ENCODE measurements around the gene SERPINB1. TPM values are rescaled to one million over a fixed set of nuclear protein-coding genes. Genes with fewer than 3 reads are reported as not detected.

SERPINB1 gene
- total RNA-seq, 2 experiments from 2014 or later = 1.2 to 3.5 TPM

DNA sequence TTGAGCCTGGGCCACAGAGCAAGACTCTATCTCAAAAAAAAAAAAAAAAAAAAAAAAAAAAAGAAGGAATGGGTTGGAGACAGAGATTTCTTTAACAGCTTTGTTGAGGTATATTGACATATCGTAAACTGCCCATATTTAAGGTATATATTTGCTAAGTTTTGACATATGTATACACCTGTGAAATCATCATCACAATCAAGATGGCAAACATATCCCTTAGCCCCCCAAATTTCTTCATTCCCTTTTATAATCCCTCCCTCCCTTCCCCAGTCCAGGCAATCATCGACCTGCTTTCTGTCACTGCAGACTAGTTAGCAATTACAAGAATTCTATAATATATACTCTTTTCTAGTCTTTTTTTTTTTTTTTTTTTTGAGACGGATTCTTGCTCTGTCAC lies 29.0 kb downstream of the SERPINB1 start:
- Histone ChIP-seq H3K9me2 (ENCODE audit: insufficient read depth, low read length) (no peaks in the 10 kb centered on the region), H2AFZ (ENCODE audit: low read length) (no peak overlapping the region), H3K27ac (ENCODE audit: low read depth, low read length, poor library complexity, severe bottlenecking) (no peak overlapping the region), H3K36me3 (ENCODE audit: insufficient read depth, low read length) (no peaks in the 10 kb centered on the region), H3K4me3 (ENCODE audit: low read depth, low read length, poor library complexity, severe bottlenecking) (no peak overlapping the region), H3K4me1 (ENCODE audit: insufficient read depth, low read length, poor library complexity, severe bottlenecking) (no peaks in the 10 kb centered on the region), H4K20me1 (ENCODE audit: insufficient read depth, low read length) (no peaks in the 10 kb centered on the region), H3K9me3 (ENCODE audit: low read length) (peaks cover 24% of the 10 kb centered on the region), H3K4me2 (ENCODE audit: low read length) (no peak overlapping the region), H3K79me2 (ENCODE audit: insufficient read depth, low read depth, low read length) (no peaks in the 10 kb centered on the region)
- BruUV-seq (replicated peaks) = no TSS peak
- intact Hi-C loops (cut with micrococcal nuclease; ENCODE audit: unreplicated experiment) = no loop called here
- CTCF ChIA-PET (ENCODE audit: unreplicated experiment) = no interaction called here
- no peak for DNase-seq (ENCODE audit: low spot score)
- POLR2A ChIA-PET = interaction anchor here (0.6 kb wide), 1 partner anchor 514 kb away, joined by 3 read pairs; no protein-coding TSS in a partner anchor
- TF ChIP-seq, protein P1, sequence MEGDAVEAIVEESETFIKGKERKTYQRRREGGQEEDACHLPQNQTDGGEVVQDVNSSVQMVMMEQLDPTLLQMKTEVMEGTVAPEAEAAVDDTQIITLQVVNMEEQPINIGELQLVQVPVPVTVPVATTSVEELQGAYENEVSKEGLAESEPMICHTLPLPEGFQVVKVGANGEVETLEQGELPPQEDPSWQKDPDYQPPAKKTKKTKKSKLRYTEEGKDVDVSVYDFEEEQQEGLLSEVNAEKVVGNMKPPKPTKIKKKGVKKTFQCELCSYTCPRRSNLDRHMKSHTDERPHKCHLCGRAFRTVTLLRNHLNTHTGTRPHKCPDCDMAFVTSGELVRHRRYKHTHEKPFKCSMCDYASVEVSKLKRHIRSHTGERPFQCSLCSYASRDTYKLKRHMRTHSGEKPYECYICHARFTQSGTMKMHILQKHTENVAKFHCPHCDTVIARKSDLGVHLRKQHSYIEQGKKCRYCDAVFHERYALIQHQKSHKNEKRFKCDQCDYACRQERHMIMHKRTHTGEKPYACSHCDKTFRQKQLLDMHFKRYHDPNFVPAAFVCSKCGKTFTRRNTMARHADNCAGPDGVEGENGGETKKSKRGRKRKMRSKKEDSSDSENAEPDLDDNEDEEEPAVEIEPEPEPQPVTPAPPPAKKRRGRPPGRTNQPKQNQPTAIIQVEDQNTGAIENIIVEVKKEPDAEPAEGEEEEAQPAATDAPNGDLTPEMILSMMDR (conservative IDR thresholded peaks at IDR 0.05; ENCODE audit: low read length) = no peak
- no peak for TF ChIP-seq EZH2phosphoT487 (IDR thresholded peaks at IDR 0.05; ENCODE audit: borderline replicate concordance, low read depth, low read length)

DNA sequence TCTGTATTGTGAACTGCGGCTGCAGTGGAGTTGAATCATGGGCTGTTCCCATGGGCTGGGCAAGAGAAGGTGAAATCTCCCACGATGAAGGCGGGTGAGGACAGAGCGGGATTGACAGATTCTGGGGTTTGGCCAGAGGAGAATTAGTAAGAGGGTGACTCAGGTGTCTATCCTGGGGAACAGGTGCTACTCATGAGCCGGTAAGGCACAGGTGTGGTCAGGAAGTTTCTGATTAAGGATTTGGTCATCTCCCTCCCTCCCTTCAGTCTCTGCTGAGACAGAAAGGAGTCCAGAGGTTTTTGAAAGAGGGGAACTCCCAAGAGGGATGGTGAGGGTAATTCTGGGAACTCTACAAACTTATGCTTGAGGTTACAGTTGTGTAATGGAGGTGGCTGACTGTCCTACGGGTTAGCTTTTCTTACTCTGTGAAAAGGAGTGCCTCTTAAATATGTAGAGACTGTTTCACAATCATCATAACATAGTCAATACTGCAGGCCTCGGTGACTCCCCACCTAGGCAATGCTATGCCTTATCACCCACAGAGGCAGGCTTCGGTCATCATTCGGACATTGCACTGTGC lies 31.5 kb downstream of the SERPINB1 start:
- no peaks in the 10 kb centered on the region for H3K9me2 ChIP-seq (ENCODE audit: insufficient read depth, low read length)
- DNase-seq (ENCODE audit: low spot score) = no peak
- TF ChIP-seq, protein P1 (conservative IDR thresholded peaks at IDR 0.05; ENCODE audit: low read length) = no peak
- no peak for TF ChIP-seq EZH2phosphoT487 (IDR thresholded peaks at IDR 0.05; ENCODE audit: borderline replicate concordance, low read depth, low read length)
- intact Hi-C loops (cut with micrococcal nuclease; ENCODE audit: unreplicated experiment) = no loop called here
- H3K4me1 ChIP-seq (ENCODE audit: insufficient read depth, low read length, poor library complexity, severe bottlenecking) = no peaks in the 10 kb centered on the region
- ChIA-PET CTCF (ENCODE audit: unreplicated experiment) (no interaction called here), POLR2A (no interaction called here)
- peaks cover 2% of the 10 kb centered on the region; the same call in 1 of the 2 replicates for H3K9me3 ChIP-seq (ENCODE audit: low read length)
- no peaks in the 10 kb centered on the region for H3K79me2 ChIP-seq (ENCODE audit: insufficient read depth, low read depth, low read length)
- no peaks in the 10 kb centered on the region for H3K36me3 ChIP-seq (ENCODE audit: insufficient read depth, low read length)
- BruUV-seq (replicated peaks) = no TSS peak
- no peak overlapping the region for H3K4me2 ChIP-seq (ENCODE audit: low read length)
- no peaks in the 10 kb centered on the region for H4K20me1 ChIP-seq (ENCODE audit: insufficient read depth, low read length)
- no peak overlapping the region for H2AFZ ChIP-seq (ENCODE audit: low read length)
- H3K27ac ChIP-seq (ENCODE audit: low read depth, low read length, poor library complexity, severe bottlenecking) = no peak overlapping the region
- H3K4me3 ChIP-seq (ENCODE audit: low read depth, low read length, poor library complexity, severe bottlenecking) = no peak overlapping the region

DNA sequence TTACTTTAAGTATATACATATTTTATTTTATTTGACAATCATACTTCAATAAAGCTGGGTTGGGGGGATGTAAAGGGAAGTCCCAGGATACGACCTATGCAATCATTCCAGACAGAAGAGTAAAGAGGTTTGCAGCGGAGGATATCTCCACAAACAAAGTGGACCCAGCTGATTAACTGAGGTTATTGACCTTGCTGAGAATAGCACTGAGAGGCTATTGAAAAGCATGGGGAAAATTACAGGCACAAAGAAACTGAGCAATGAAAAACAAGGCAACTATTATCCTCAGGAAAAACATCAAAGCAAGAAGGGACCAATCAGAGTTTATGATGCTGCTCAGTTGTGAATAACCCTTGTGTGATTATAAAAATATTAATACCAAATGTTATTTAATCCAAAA lies 32.6 kb downstream of the SERPINB1 start:
- Histone ChIP-seq H3K9me3 (ENCODE audit: low read length) (no peaks in the 10 kb centered on the region), H3K4me1 (ENCODE audit: insufficient read depth, low read length, poor library complexity, severe bottlenecking) (no peaks in the 10 kb centered on the region), H3K79me2 (ENCODE audit: insufficient read depth, low read depth, low read length) (no peaks in the 10 kb centered on the region), H3K36me3 (ENCODE audit: insufficient read depth, low read length) (no peaks in the 10 kb centered on the region), H3K9me2 (ENCODE audit: insufficient read depth, low read length) (no peaks in the 10 kb centered on the region), H3K27ac (ENCODE audit: low read depth, low read length, poor library complexity, severe bottlenecking) (no peak overlapping the region), H3K4me2 (ENCODE audit: low read length) (no peak overlapping the region), H3K4me3 (ENCODE audit: low read depth, low read length, poor library complexity, severe bottlenecking) (no peak overlapping the region), H2AFZ (ENCODE audit: low read length) (no peak overlapping the region), H4K20me1 (ENCODE audit: insufficient read depth, low read length) (no peaks in the 10 kb centered on the region)
- no TSS peak for BruUV-seq (replicated peaks)
- no peak for DNase-seq (ENCODE audit: low spot score)
- CTCF ChIA-PET (ENCODE audit: unreplicated experiment) = no interaction called here
- POLR2A ChIA-PET = no interaction called here
- intact Hi-C loops (cut with micrococcal nuclease; ENCODE audit: unreplicated experiment) = no loop called here
- TF ChIP-seq EZH2phosphoT487 (IDR thresholded peaks at IDR 0.05; ENCODE audit: borderline replicate concordance, low read depth, low read length) = no peak
- TF ChIP-seq, protein P1 (conservative IDR thresholded peaks at IDR 0.05; ENCODE audit: low read length) = no peak
